Chondrocyte (in vitro differentiated cells): ENCODE results near the gene SLC1A1. TPM values are rescaled to one million over a fixed set of nuclear protein-coding genes. Genes with fewer than 3 reads are reported as not detected.

Source experiments
- DNase-seq: peaks from one replicate; pipeline ENCODE4 v3.0.0; 2021; ENCODE audit warnings: mixed read lengths, low spot score
- H3K27ac Mint-ChIP-seq: one replicate; pipeline ENCODE4 v1.8.0; 2021; ENCODE audit warnings: mild to moderate bottlenecking, moderate library complexity, mixed read lengths; ENCODE audit not compliant: unreplicated experiment
- H3K27me3 Mint-ChIP-seq: 2 replicates; pipeline ENCODE4 v1.8.0; 2021; ENCODE audit warnings: low read depth, mixed read lengths
- H3K36me3 Mint-ChIP-seq: 2 replicates; pipeline ENCODE4 v1.8.0; 2021; ENCODE audit warnings: low read depth, mixed read lengths
- H3K4me1 Mint-ChIP-seq: 2 replicates; pipeline ENCODE4 v1.8.0; 2021; ENCODE audit warnings: low read depth, mild to moderate bottlenecking, mixed read lengths
- H3K4me3 Mint-ChIP-seq: one replicate; pipeline ENCODE4 v1.8.0; 2021; ENCODE audit warnings: mild to moderate bottlenecking, moderate library complexity, mixed read lengths; ENCODE audit not compliant: unreplicated experiment
- H3K9me3 Mint-ChIP-seq: 2 replicates; pipeline ENCODE4 v1.8.0; 2021; ENCODE audit warnings: low read depth, mixed read lengths
- total RNA-seq: library from RNA; stranded (reverse); gene quantifications from 3 replicates; pipeline ENCODE4 v1.2.1, GENCODE V29; 2021
- TF ChIP-seq, protein P1 (sequence below): fragments of 200-600 bp; sonication (generic); IDR thresholded peaks from 2 replicates; pipeline ENCODE4 v1.5.0; 2021; ENCODE audit warnings: antibody characterized with exemption, mild to moderate bottlenecking, moderate library complexity

The SLC1A1 gene
- total RNA-seq, 1 donor from 2014 or later = 11.0 TPM

DNA sequence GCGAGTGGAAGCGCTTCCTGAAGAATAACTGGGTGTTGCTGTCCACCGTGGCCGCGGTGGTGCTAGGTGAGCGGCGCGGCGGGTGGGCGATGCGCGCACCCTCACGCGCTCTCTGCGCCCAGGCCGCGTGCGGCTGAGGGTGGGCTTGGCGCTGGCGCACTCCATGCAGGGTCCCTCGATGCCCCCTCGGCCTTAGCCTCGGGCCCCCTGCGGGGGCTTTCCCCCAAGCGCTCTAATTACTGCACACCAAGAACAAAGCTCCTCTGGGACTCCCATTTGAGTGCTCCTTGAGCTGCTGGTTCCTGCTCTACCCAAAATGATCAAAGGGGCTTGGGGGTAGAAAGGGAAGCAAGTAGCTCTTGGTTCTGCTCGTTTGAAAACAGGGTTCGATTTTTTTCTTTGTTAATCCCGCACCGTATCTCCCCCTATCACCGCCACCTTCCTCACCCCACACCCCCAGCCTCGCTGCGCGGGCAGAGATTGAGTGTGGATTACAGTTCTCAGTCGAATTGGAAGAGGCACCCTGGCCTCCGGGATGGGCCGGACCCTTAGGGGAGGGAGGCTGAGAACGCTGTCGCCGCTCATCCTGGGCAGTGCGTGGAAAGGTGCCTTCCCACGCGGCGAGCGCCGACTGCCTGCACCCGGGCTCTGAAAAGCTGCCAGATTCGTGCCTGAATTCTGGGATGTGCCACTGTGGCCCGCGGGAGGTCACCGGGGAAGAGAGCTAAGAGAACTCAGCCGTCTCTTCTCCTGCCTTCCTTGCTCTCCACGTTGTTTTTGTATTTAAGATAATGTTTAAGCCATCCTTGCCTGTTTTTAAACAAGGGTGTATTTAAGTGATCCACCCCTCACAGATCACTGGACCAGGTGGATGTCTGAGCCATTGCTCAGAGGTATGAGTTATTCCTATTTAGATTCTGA is 697 bp downstream of the SLC1A1 start:
- TF ChIP-seq, protein P1, sequence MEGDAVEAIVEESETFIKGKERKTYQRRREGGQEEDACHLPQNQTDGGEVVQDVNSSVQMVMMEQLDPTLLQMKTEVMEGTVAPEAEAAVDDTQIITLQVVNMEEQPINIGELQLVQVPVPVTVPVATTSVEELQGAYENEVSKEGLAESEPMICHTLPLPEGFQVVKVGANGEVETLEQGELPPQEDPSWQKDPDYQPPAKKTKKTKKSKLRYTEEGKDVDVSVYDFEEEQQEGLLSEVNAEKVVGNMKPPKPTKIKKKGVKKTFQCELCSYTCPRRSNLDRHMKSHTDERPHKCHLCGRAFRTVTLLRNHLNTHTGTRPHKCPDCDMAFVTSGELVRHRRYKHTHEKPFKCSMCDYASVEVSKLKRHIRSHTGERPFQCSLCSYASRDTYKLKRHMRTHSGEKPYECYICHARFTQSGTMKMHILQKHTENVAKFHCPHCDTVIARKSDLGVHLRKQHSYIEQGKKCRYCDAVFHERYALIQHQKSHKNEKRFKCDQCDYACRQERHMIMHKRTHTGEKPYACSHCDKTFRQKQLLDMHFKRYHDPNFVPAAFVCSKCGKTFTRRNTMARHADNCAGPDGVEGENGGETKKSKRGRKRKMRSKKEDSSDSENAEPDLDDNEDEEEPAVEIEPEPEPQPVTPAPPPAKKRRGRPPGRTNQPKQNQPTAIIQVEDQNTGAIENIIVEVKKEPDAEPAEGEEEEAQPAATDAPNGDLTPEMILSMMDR = no peak
- Mint-ChIP-seq H3K9me3 (no peaks in the 10 kb centered on the region), H3K36me3 (peaks cover 2% of the 10 kb centered on the region), H3K4me1 (peaks cover 22% of the 10 kb centered on the region), H3K4me3 (peak overlapping the region; percentile 93), H3K27me3 (peaks cover 5% of the 10 kb centered on the region), H3K27ac (peak overlapping the region; percentile 27)
- DNase-seq = no peak

DNA sequence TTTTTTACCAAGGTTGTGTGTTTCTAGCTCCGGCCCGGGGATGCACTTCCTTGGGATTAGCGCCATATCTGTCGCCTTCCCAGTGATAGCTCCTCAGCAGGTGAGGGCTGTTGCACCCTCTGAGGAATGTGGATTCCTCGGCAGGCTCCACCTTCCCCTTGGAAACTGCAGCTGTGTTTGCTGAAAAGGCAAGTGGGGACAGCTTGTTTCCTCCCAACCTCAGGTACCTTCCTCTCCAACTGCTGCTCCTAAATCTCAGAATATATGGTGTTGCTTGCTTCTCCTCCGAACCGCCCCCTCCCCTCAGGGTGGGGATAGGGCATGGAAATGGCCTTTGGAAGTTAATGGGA is 1.3 kb downstream of the SLC1A1 start:
- H3K4me1 Mint-ChIP-seq = peaks cover 22% of the 10 kb centered on the region
- peak overlapping the region; percentile 93 for H3K4me3 Mint-ChIP-seq
- TF ChIP-seq, protein P1 = no peak
- H3K27ac Mint-ChIP-seq = no peak overlapping the region
- DNase-seq = no peak
- H3K36me3 Mint-ChIP-seq = peaks cover 2% of the 10 kb centered on the region
- no peaks in the 10 kb centered on the region for H3K9me3 Mint-ChIP-seq
- H3K27me3 Mint-ChIP-seq = peaks cover 2% of the 10 kb centered on the region

DNA sequence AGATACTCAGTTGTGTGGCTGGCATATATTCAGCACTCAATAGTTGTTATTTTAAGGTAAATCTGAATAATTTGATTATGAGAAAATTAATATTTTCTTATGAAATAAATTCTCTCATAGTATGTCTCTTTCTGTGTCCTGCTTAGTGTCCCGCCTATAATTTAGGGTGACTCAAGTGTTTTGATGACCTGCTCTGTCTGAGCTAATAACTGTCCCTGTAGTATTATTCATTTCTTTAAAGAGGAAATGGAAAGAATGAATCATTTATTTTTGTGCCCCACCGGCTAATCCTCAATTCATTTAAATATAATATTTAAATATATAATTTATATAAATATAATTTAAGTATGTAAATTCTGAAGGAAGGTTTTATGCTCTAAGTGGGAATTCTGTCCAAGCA is 4.1 kb downstream of the SLC1A1 start:
- TF ChIP-seq, protein P1 = no peak
- Mint-ChIP-seq H3K4me1 (peaks cover 21% of the 10 kb centered on the region), H3K36me3 (peaks cover 2% of the 10 kb centered on the region), H3K9me3 (no peaks in the 10 kb centered on the region), H3K27me3 (no peaks in the 10 kb centered on the region), H3K27ac (no peak overlapping the region), H3K4me3 (no peak overlapping the region)
- no peak for DNase-seq

DNA sequence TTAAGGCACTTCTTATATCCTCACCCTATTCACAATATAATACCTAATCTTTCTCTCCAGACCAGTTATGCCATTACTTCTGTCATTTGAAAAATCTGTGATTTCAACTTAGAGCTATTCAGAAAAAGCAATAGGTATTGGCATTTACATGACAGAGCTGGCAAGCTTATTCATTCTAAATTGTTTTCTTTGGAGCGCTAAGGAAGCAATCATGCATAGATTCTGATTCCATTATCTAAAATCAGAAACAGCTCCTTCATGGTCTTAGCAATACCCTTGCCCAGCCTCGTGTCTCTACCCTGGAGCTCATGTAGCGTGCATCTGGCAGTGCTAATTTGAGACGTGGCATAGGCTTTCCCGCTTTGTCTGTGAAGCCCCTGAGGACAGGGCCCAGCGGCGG is 4.5 kb downstream of the SLC1A1 start:
- H3K27ac Mint-ChIP-seq = no peak overlapping the region
- no peak for DNase-seq
- peaks cover 17% of the 10 kb centered on the region for H3K4me1 Mint-ChIP-seq
- peaks cover 2% of the 10 kb centered on the region for H3K36me3 Mint-ChIP-seq
- H3K4me3 Mint-ChIP-seq = no peak overlapping the region
- no peaks in the 10 kb centered on the region for H3K27me3 Mint-ChIP-seq
- TF ChIP-seq, protein P1 = no peak
- H3K9me3 Mint-ChIP-seq = no peaks in the 10 kb centered on the region

DNA sequence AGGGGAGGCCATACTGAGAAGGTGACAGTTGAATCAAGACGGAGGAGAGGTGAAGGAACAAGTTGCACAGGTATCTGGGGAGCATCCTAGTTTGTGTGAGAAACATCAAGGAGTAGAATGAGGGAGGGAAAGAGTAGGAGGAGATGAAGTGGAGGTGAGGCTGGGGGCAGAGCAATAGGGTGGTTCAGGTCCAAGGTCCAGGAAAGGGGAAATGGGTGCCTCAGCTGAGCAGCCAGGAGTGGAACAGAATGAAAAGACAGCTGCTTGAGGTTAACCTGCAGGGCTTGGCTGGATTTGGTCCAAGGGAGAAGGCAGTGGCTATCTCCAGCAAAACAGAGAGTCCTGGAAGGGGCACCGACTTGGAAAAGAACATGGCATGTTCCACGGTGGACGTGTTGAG is 5.3 kb downstream of the SLC1A1 start:
- H3K9me3 Mint-ChIP-seq = no peaks in the 10 kb centered on the region
- TF ChIP-seq, protein P1 = no peak
- H3K4me3 Mint-ChIP-seq = no peak overlapping the region
- peaks cover 15% of the 10 kb centered on the region for H3K4me1 Mint-ChIP-seq
- H3K27me3 Mint-ChIP-seq = no peaks in the 10 kb centered on the region
- H3K27ac Mint-ChIP-seq = no peak overlapping the region
- DNase-seq = no peak
- peaks cover 2% of the 10 kb centered on the region for H3K36me3 Mint-ChIP-seq
